Effector CD8-positive, alpha-beta T cell (primary cell): Measurements from ENCODE around the gene FTO.

Source experiments
- DNase-seq: peaks from one replicate; lab custom pipeline; 2025; lab: John Stamatoyannopoulos, UW

Gene FTO

GRCh38 chr16:54125751-54126655 lies 422.0 kb downstream of the FTO start:
- no peak for DNase-seq

DNA sequence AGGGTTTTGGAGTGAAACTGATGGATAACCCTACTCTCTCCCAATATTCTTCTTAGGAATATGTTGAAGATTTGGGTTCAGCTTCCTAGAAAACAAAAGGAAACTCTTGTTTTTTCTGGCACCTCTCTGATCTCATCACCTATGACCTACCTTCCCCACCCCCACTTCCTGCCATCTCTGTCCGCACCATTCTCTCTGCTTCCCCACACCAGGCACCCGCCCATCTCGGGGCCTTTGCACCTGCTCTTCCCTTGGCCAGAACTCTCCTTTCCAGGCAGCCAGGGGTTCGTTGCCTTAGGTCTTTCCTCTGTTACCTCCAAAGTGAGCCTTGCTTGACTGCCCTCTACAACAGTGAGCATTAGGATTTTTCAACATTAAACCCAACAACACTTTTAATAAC lies 423.0 kb downstream of the FTO start:
- DNase-seq = no peak

DNA sequence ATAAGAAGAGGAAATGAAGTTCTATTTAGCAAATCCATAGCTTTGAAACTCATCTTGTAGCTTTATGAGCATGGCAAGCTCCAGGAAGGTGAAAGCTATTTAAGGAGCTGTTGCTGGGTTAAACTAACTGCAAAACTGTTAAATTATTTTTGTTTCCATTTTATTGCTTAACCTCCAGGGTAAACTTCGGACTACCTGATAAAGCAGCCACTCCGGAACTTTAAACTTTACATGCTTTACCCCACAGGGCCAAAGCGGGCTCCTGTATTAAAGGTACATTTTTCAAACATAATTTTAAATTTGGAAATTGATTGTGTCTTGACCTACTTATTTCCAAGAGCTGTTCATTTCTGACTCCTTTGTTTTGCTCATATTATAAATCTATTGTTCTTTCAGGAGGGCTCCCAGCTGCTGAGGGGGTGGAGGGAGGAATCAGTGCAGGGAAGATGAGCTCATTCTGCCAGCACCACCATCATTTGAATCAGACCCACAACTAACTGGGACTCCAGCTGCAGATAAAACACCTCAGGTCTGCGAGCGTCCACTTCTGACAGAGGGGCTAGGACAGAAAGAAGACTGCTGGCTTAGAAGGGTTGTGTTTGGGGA lies 424.8 kb downstream of the FTO start:
- no peak for DNase-seq

DNA sequence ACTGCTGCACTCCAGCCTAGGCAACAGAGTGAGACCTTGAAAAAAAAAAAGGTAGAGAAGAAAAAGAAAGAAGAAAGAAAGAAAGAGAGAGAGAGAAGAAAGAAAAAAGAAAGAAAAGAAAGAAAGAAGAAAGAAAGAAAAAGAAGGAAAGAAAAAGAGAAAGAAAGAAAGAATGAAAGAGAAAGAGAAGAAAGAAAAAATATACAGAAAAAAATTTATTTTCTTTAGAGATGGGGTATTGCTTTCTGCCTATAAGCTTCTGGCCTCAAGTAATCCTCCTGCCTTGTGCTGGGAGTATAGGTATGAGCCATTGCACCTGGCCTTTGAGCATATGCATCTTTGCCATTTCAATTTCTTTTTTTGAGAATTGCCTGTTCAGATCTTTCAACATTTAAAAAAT lies 425.9 kb downstream of the FTO start:
- no peak for DNase-seq

- DNase-seq = no peak
These were observed 431.7 kb downstream of the FTO start for GRCh38 chr16:54135361-54136275.

DNA sequence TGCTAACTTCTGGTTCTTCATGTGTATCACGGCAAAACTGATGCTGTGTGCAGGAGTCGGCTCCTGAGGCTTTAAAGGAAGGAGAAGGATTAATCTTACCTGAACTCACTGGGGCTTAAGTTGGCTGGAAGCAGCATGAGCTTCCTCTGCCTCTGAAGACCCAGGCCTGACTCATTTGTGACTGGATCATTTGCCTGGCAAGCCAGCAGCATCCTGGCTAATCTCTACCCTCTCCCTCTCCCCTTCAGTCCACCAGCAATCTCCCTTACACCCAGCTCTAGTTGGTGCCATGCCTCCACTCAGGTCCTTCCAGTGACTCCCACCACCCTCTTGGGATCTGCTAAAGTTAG lies 432.3 kb downstream of the FTO start:
- no peak for DNase-seq

DNA sequence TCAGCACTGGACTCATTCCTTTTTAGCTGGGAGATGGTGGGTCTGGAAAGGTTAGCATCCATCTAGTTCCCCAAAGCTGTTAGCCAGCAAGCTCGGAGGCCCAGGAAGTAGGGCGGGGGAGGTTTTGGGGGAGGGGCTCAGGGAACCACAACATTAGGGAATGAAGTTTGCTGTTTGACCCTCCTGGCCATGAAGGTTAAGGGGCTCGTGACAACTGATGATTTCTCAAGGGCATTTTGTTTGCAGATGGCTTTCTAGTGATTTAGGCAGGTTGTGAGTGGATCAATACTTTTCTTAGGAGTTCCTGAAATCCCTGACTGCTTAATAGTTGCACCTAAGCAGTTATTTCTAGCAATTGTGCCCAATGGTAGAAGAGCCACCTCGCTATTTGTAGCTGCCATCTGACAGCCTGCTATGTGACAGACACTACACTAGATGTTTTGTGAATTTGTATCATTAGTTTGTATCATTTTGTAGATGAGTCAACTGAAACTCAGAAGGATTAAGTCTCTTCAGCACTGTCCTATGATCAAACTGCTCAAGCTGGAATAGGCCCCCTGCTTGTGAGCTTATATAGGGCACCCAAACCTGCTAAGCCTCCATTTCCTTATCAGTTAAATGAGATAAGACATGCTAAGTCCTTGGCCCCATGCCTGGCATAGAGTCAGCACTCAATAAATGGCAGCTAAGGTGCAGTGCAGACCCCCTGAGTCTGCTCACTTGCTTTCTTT lies 436.3 kb downstream of the FTO start:
- DNase-seq = no peak

GRCh38 chr16:54140788-54141136 lies 436.8 kb downstream of the FTO start:
- no peak for DNase-seq

DNA sequence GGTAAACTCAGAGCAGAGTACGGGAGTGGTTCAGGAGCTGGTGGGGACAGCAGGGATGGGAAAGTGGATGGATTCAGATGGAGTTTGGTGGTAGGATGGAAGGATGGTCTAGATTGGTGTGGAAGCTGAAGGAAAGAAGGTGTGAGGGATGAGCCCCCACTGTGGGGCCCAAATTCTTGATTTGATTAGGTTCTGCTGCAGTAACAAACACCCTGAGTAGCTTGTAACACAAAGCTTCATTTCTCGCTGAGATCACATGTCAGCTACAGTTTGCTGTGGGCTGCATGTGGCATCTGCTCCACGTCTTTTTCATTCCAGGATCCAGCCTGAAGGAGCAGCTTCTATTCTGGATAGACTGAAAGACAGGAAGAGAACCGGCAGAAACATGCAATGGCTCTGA lies 438.8 kb downstream of the FTO start:
- DNase-seq = no peak

DNA sequence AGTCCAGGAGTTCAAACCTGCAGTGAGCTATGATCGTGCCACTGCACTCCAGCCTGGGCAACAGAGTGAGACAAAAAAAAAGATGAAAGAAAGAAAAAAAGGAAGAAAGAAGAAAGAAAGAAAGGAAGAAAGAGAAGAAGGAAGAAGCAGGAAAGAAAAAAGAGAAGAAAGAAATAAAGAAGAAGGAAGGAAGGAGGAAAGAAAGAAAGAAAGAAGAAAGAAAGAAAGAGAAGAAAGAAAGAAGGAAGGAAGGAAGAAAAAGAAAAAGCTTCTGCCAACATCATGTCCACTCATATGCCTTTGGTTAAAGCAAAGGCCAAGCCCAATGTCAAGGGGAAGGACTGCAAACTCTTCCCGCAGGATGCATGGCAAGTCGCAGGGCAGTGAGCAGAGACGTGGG lies 439.5 kb downstream of the FTO start:
- no peak for DNase-seq

DNA sequence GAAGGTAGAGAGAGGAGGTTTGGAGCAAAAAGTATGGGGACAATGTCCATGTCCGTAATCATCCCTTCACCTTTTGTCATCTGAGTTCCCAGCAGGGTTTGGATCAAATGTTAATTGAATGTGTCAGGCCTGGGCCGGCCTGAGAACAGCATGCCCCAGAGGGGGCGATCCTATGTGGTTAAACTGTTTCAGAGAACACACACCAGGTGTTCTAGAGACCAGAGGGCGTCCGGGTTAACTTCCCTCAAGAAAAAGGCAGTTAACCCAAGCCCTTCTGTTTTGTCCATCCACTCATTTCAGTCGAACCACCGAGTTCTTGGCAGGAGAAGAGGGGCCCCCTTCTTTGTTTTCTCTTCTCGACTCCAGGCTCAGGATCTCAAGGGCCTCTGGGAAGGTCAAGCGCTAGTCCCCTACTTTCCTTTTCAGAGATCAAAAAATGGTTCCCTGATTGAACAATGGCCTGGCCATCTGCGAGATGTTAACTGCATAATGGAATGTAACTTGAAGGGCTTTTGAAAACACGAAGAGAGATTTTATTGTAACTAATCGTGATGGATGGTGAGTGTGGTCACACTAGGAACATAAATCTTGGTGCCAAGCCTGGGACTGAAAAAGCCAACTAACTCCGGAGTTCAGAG lies 440.1 kb downstream of the FTO start:
- DNase-seq = no peak

DNA sequence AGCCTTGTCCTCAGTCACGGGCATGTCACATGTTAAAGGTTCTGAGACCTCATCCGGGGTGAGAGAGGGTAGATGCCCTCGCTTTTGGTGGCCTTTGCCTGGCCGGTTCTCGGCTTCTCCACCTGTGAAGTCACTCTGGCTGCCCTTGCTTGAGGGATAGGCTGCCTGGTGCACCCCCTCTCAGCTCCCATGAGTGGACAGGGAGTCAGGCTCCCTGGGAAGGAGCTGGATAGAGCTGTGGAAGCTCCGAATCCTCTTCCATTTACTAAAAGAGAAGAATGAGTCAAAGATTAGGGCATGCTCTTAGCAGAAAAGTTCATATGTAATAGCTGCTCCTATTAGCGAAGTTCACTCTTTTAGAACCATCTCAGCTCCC lies 440.6 kb downstream of the FTO start:
- no peak for DNase-seq

GRCh38 chr16:54145881-54146280 lies 441.9 kb downstream of the FTO start:
- DNase-seq = no peak

DNA sequence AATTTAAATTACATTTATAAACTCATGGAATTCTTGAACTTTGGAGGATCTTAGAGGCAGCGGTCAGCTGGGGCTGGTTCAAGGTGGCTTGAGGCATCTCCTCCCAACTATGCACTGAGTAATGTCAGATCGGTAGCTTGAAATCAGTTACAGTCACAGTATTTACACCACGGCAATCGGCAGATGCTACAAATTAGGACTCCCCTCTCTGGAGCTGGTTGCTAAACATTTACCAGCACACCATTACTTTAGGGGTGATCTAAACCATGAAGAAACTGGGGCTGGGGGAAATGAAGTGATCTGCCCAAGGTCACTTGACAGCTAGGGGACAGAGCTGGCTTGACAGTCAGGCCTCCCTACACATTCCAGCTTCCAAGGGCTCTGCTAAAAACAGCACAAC lies 445.0 kb downstream of the FTO start:
- no peak for DNase-seq

GRCh38 chr16:54150861-54151260 lies 446.9 kb downstream of the FTO start:
- DNase-seq = no peak

DNA sequence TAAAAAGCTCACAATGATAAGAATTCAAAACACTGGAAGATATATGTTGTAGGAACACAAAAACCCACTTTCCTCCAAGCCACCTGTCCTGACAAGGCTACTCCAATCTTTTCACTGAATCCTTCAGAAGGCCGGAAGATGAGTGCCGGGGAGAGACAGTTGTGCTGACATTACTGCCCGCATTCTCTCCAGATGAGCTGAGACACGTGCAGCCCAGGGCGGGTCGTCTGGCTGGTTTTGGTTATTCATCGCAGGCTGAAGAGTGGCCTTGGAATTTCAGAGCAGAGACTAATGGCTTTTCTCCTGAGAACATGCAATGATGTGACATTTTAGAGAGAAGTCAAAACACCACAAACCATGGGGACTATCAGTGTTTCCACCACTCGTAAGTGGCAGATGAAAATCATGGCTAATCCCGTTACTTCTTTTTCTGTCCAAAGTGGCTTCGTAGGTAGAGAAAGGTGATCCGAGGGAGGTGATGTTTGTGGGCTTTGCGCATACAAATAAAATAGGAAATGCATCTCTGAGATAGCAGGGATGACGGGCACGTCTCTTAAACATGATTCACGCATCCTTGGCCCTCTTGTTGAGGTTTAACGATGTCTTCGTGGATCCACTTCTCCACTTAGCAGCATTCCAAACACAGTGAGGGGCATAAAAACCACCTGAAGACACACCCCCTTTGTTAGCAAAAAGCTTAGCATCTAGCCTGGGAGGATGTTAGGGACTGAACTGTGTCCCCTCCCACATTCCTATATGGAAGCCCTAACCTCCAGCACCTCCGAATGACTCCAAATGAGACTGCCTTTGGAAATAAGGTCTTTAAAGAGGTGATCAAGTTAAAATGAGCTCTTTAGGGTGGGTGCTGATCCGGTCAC lies 448.6 kb downstream of the FTO start:
- no peak for DNase-seq

GRCh38 chr16:54153240-54153934 lies 449.4 kb downstream of the FTO start:
- DNase-seq = no peak

GRCh38 chr16:54156349-54156748 lies 452.4 kb downstream of the FTO start:
- DNase-seq = no peak

DNA sequence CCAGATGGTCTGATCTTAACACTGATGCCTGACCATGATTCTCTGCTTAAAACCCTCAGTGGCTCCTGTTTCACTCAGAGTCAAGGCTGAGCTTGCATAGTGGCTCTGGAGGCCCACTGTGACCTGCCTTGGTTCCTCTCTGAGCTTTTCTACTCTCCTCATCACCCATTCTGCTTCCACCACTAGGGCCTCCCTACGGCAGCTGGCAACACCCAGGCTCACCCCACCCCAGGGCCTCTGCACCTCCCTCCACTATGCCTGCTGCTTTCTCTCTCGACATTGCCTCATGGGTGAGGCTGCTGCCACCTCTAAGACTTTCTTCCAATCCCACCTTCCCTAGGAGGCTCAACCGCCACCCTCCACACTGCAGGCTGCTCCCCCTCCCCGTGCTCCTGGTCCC lies 455.0 kb downstream of the FTO start:
- DNase-seq = no peak

GRCh38 chr16:54159490-54160080 lies 455.6 kb downstream of the FTO start:
- no peak for DNase-seq
